Mesendoderm (in vitro differentiated cells): ENCODE data around the gene L3MBTL3.

Source experiments
- DNase-seq: peaks from one replicate; pipeline ENCODE4 v3.0.0; 2013
- H2AK5ac ChIP-seq: 2 replicates; pipeline ENCODE4 v1.6.1; 2013; ENCODE audit warnings: low read length, inconsistent platforms
- H2BK120ac ChIP-seq: 2 replicates; pipeline ENCODE4 v1.6.1; 2013; ENCODE audit warnings: low read depth, mild to moderate bottlenecking, low read length, moderate library complexity, mixed read lengths
- H2BK15ac ChIP-seq: replicated peaks from 2 replicates; pipeline ENCODE4 v1.6.1; 2013; ENCODE audit warnings: low read depth, mild to moderate bottlenecking, moderate library complexity
- H2BK5ac ChIP-seq: 2 replicates; pipeline ENCODE4 v1.6.1; 2013; ENCODE audit warnings: low read length, inconsistent platforms
- H3K18ac ChIP-seq: 2 replicates; pipeline ENCODE4 v1.6.1; 2013; ENCODE audit warnings: mild to moderate bottlenecking, low read length, mixed read lengths
- H3K23ac ChIP-seq: one replicate; pipeline ENCODE4 v1.6.1; 2013; ENCODE audit warnings: low read length
- H3K27ac ChIP-seq: 2 replicates; pipeline ENCODE4 v1.5.1; 2013; ENCODE audit warnings: low read depth, mild to moderate bottlenecking, inconsistent platforms, low read length, moderate library complexity
- H3K27me3 ChIP-seq: 2 replicates; pipeline ENCODE4 v1.6.1; 2013; ENCODE audit warnings: low read length, control low read depth, mild to moderate bottlenecking, inconsistent platforms; ENCODE audit not compliant: insufficient read depth, poor library complexity
- H3K36me3 ChIP-seq: 2 replicates; pipeline ENCODE4 v1.6.1; 2013; ENCODE audit warnings: low read length, inconsistent platforms; ENCODE audit not compliant: control insufficient read depth, insufficient read depth
- H3K4ac ChIP-seq: one replicate; pipeline ENCODE4 v1.6.1; 2013; ENCODE audit warnings: low read depth, mild to moderate bottlenecking, low read length, moderate library complexity
- H3K4me1 ChIP-seq: 2 replicates; pipeline ENCODE4 v1.6.1; 2013; ENCODE audit warnings: low read depth, low read length, inconsistent platforms; ENCODE audit not compliant: control insufficient read depth
- H3K4me2 ChIP-seq: 2 replicates; pipeline ENCODE4 v1.6.1; 2013; ENCODE audit warnings: low read length
- H3K4me3 ChIP-seq: 2 replicates; pipeline ENCODE4 v1.5.1; 2013; ENCODE audit warnings: mild to moderate bottlenecking, low read length
- H3K56ac ChIP-seq: one replicate; pipeline ENCODE4 v1.6.1; 2013; ENCODE audit warnings: low read length
- H3K79me1 ChIP-seq: 2 replicates; pipeline ENCODE4 v1.6.1; 2013; ENCODE audit warnings: low read length, inconsistent platforms
- H3K79me2 ChIP-seq: 2 replicates; pipeline ENCODE4 v1.6.1; 2013; ENCODE audit warnings: mild to moderate bottlenecking, low read length; ENCODE audit not compliant: control insufficient read depth, insufficient read depth
- H3K9ac ChIP-seq: 2 replicates; pipeline ENCODE4 v1.6.1; 2013; ENCODE audit warnings: low read length, inconsistent platforms
- H4K5ac ChIP-seq: one replicate; pipeline ENCODE4 v1.6.1; 2013; ENCODE audit warnings: low read length
- H4K8ac ChIP-seq: one replicate; pipeline ENCODE4 v1.6.1; 2013; ENCODE audit warnings: low read depth, mild to moderate bottlenecking, control low read depth, low read length, moderate library complexity
- WGBS: extraction: QIAGEN DNeasy Blood & Tissue Kit; methylation state at CpG from one replicate; pipeline ENCODE4 v1.1.7; 2013; ENCODE audit warnings: low lambda C conversion rate, missing lambda C conversion rate; ENCODE audit not compliant: insufficient coverage; ENCODE audit errors: extremely low coverage; 5-methylcytosine and 5-hydroxymethylcytosine counted together

The L3MBTL3 gene

GRCh38 chr6:129981598-129981997 is 36.8 kb upstream of the L3MBTL3 start:
- Histone ChIP-seq H3K23ac (no peak overlapping the region), H3K4me2 (no peak overlapping the region), H3K4ac (no peak overlapping the region), H3K27ac (no peak overlapping the region), H3K4me3 (no peak overlapping the region), H2AK5ac (no peak overlapping the region), H4K5ac (no peak overlapping the region), H3K79me1 (no peaks in the 10 kb centered on the region), H3K36me3 (no peaks in the 10 kb centered on the region), H2BK15ac (no peak overlapping the region), H3K27me3 (no peaks in the 10 kb centered on the region), H2BK5ac (no peak overlapping the region), H3K56ac (no peak overlapping the region), H2BK120ac (no peak overlapping the region), H3K18ac (no peak overlapping the region), H3K9ac (no peak overlapping the region), H4K8ac (no peak overlapping the region), H3K79me2 (no peaks in the 10 kb centered on the region), H3K4me1 (no peaks in the 10 kb centered on the region)
- DNase-seq: no peak
- WGBS: no CpG with 5 or more reads among the region's 2 CpGs

GRCh38 chr6:129989396-129989795 is 29.0 kb upstream of the L3MBTL3 start:
- no peak overlapping the region for H2BK5ac ChIP-seq
- no CpG with 5 or more reads among the region's 1 CpG for WGBS
- no peak overlapping the region for H2AK5ac ChIP-seq

DNA sequence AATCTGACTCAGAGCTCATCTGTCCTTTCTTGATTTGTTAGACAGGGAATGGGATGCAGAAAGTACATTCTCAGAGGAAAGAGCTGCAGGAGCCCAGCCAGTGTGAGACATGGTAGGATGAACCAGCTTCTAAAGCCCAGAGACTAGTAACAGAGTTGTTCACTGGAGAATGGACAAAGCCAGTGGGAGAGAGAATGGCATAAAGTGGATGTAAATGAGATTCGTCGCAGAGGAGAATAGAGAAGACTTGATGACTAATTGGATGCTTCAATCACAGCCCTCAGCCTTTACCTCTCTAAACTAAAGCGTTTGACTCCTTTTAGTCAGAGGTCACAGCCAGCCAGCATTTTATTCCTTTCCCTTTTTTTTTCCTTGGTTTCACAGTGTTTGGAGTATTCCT is 25.5 kb upstream of the L3MBTL3 start:
- Histone ChIP-seq H3K27me3 (no peaks in the 10 kb centered on the region), H3K79me1 (no peaks in the 10 kb centered on the region), H3K4me1 (no peaks in the 10 kb centered on the region), H3K18ac (no peak overlapping the region), H3K27ac (no peak overlapping the region), H3K4me3 (no peak overlapping the region), H3K56ac (no peak overlapping the region), H2AK5ac (no peak overlapping the region), H3K4me2 (no peak overlapping the region), H3K79me2 (no peaks in the 10 kb centered on the region), H4K5ac (no peak overlapping the region), H3K23ac (no peak overlapping the region), H2BK5ac (no peak overlapping the region), H3K9ac (no peak overlapping the region), H2BK120ac (no peak overlapping the region), H3K4ac (no peak overlapping the region), H4K8ac (no peak overlapping the region), H3K36me3 (no peaks in the 10 kb centered on the region), H2BK15ac (no peak overlapping the region)
- no CpG with 5 or more reads among the region's 3 CpGs for WGBS
- DNase-seq: no peak

More at GRCh38 chr6:129989396-129989795, 29.0 kb upstream of the L3MBTL3 start:
- Histone ChIP-seq H3K9ac (no peak overlapping the region), H3K27ac (no peak overlapping the region), H3K4ac (no peak overlapping the region), H3K36me3 (no peaks in the 10 kb centered on the region), H2BK15ac (no peak overlapping the region), H3K27me3 (no peaks in the 10 kb centered on the region), H3K23ac (no peak overlapping the region), H3K79me1 (no peaks in the 10 kb centered on the region), H3K4me2 (no peak overlapping the region), H2BK120ac (no peak overlapping the region), H3K18ac (no peak overlapping the region), H4K5ac (no peak overlapping the region), H3K4me1 (no peaks in the 10 kb centered on the region), H4K8ac (no peak overlapping the region), H3K4me3 (no peak overlapping the region), H3K79me2 (no peaks in the 10 kb centered on the region), H3K56ac (no peak overlapping the region)
- no peak for DNase-seq

GRCh38 chr6:129994410-129994809 is 24.0 kb upstream of the L3MBTL3 start:
- H3K4ac ChIP-seq: no peak overlapping the region
- no peak overlapping the region for H3K56ac ChIP-seq
- no peak overlapping the region for H2BK5ac ChIP-seq
- H3K23ac ChIP-seq: no peak overlapping the region
- H3K18ac ChIP-seq: no peak overlapping the region
- H2BK120ac ChIP-seq: no peak overlapping the region
- no peaks in the 10 kb centered on the region for H3K36me3 ChIP-seq
- H4K5ac ChIP-seq: no peak overlapping the region
- H2AK5ac ChIP-seq: no peak overlapping the region
- no peak overlapping the region for H2BK15ac ChIP-seq
- H3K4me1 ChIP-seq: no peaks in the 10 kb centered on the region
- H3K79me1 ChIP-seq: no peaks in the 10 kb centered on the region
- H3K9ac ChIP-seq: no peak overlapping the region
- WGBS: no CpG with 5 or more reads among the region's 4 CpGs
- no peak overlapping the region for H3K4me3 ChIP-seq
- H4K8ac ChIP-seq: no peak overlapping the region
- no peaks in the 10 kb centered on the region for H3K27me3 ChIP-seq
- no peak for DNase-seq
- no peak overlapping the region for H3K27ac ChIP-seq
- H3K4me2 ChIP-seq: no peak overlapping the region
- H3K79me2 ChIP-seq: no peaks in the 10 kb centered on the region

DNA sequence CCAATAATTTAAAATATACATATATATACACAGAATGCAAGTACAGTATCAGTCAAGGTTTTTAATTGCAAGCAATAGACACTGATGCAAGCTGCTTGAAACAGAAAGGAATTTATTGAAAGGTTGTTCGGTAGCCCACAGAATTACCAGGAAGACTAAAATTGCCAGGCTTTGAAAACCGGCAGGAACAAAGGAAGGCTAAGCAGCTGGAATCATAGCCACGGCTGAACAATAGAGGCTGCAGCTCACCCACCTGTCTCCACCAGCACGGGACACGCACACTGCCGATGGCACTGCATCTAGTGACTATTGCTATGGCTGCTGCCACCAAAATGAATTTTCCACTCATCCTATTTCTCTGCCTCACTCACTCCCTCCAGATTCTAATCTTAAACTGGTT is 22.0 kb upstream of the L3MBTL3 start:
- Histone ChIP-seq H3K4me2 (no peak overlapping the region), H3K36me3 (no peaks in the 10 kb centered on the region), H2BK15ac (no peak overlapping the region), H3K23ac (no peak overlapping the region), H4K8ac (no peak overlapping the region), H3K4me3 (no peak overlapping the region), H3K18ac (no peak overlapping the region), H4K5ac (no peak overlapping the region), H3K4me1 (no peaks in the 10 kb centered on the region), H3K27ac (no peak overlapping the region), H2BK5ac (no peak overlapping the region), H3K79me2 (no peaks in the 10 kb centered on the region), H3K27me3 (no peaks in the 10 kb centered on the region), H3K56ac (no peak overlapping the region), H3K9ac (no peak overlapping the region), H2BK120ac (no peak overlapping the region), H3K4ac (no peak overlapping the region), H2AK5ac (no peak overlapping the region), H3K79me1 (no peaks in the 10 kb centered on the region)
- WGBS: no CpG with 5 or more reads among the region's 6 CpGs
- DNase-seq: no peak

DNA sequence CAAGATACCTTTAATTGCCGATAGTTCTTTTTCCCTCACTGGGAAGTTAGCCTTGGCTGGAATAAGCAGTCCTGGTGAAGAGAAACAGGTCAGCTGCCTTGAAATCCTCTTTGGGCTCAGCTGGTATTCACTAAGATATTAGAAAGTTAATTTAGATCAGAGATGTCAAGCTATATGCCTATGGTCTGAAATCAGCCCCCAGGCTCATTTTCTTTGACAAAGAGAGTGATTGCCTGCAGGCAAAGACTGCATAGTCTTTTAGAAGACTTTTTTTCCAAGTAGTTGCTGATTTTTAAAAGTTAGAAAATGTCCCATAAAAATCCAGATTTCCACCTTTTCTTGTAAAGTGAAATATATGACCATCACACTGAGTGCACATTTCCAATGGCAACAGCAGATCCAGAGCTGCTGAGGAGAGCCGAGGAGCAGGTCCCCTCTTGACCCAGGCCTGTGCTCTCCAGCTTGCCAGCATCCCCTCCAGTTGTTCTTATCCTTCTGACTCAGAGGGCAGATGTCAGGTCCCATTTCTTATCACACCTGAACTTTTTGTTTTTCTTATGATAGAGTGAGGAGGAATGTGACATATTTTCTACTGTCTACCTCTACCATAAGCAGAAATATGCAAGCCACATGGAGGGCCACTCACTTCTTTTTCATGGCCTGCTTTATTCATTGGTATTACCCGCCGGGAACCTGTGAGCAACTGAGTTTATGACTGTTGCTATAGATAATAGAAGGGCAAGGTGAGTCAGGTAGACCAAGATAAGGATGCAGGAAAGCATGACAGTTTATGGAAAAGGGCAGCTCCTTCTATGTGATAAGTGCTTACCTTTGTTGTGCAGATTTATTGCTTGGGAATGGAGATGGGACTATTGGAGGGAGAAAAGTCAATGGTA is 17.6 kb upstream of the L3MBTL3 start:
- Histone ChIP-seq H3K18ac (no peak overlapping the region), H3K56ac (no peak overlapping the region), H3K27ac (no peak overlapping the region), H2BK5ac (no peak overlapping the region), H3K4me1 (no peaks in the 10 kb centered on the region), H4K8ac (no peak overlapping the region), H2BK120ac (no peak overlapping the region), H3K79me1 (no peaks in the 10 kb centered on the region), H3K9ac (no peak overlapping the region), H3K23ac (no peak overlapping the region), H2AK5ac (no peak overlapping the region), H3K4me2 (no peak overlapping the region), H3K27me3 (no peaks in the 10 kb centered on the region), H3K4me3 (no peak overlapping the region), H4K5ac (no peak overlapping the region), H3K79me2 (no peaks in the 10 kb centered on the region), H3K4ac (no peak overlapping the region), H3K36me3 (no peaks in the 10 kb centered on the region), H2BK15ac (no peak overlapping the region)
- no peak for DNase-seq
- WGBS: no CpG with 5 or more reads among the region's 4 CpGs
